ENCODE data around the gene LCE3B.

The LCE3B gene

DNA sequence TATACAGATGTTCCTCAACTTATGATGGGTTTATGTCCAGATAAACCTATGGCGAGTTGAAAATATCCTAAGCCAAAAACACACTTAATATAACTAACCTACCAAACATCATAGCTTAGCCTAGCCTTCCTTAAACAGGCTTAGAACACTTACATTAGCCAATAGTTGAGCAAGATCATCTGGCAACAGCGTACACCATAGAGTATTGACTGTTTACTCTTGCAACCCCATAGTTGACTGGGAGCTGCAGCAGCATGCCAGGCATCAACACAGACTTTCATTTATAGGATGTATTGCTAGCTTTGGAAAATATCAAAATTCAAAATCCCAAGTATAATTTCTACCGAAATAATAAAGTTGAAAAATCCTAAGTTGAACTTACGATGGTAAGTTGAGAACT is 44.1 kb downstream of the LCE3B start:
- no peak for DNase-seq (ENCODE audit: low read depth in 4 of 4, low spot score in 1 of 4)

- no peak for DNase-seq (ENCODE audit: low read depth in 4 of 4, low spot score in 1 of 4)
Measured at GRCh38 chr1:152658649-152659048, 45.0 kb downstream of the LCE3B start.

GRCh38 chr1:152663098-152663497 is 49.5 kb downstream of the LCE3B start, which contains the start of gene LCE2D:
TSS of gene LCE2D (plus strand) at chr1:152663380. CDS start at chr1:152664106, 726 bp downstream.
- DNase-seq (ENCODE audit: low read depth in 4 of 4, low spot score in 1 of 4) = no peak

Measured in stimulated activated CD4-positive, alpha-beta T cell treated with anti-CD3 and anti-CD28 coated beads, Interleukin-1b, Interleukin-23, amount 100 ng/mL, for 24 hours (primary cell).